GM21717 (cell line): ENCODE data around the gene CUEDC1.
"Not testable (repeated sequence)": the region's sequence is repeated elsewhere in the genome, so short reads cannot be mapped to it uniquely, and the experiment has no call there.

Source experiments
- ATAC-seq: cut with Tn5 transposase; IDR thresholded peaks from one replicate; pipeline ENCODE4 v1.9.1; 2021; ENCODE audit warnings: mild to moderate bottlenecking, moderate library complexity; ENCODE audit not compliant: unreplicated experiment

Gene CUEDC1

DNA sequence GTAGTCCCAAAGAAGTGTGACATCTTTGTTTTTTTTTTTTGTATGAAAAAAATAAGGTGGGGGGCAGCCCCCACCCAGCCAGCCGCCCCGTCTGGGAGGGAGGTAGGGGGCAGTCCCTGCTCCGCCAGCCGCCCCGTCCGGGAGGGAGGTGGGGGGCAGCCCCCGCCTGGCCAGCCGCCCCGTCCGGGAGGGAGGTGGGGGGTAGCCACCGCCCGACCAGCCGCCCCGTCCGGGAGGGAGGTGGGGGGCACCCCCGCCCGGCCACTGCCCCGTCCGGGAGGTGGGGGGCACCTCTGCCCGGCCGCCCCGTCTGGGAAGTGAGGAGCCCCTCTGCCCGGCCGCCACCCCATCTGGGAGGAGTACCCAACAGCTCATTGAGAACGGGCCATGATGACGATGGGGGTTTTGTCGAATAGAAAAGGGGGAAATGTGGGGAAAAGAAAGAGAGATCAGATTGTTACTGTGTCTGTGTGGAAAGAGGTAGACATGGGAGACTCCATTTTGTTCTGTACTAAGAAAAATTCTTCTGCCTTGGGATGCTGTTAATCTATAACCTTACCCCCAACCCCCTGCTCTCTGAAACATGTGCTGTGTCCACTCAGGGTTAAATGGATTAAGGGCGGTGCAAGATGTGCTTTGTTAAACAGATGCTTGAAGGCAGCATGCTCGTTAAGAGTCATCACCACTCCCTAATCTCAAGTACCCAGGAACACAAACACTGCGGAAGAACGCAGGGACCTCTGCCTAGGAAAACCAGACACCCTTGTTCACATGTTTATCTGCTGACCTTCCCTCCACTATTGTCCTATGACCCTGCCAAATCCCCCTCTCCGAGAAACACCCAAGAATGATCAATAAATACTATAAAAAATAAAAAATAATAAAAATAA, 108.9 kb downstream of the CUEDC1 start:
- ATAC-seq = not testable (repeated sequence)

DNA sequence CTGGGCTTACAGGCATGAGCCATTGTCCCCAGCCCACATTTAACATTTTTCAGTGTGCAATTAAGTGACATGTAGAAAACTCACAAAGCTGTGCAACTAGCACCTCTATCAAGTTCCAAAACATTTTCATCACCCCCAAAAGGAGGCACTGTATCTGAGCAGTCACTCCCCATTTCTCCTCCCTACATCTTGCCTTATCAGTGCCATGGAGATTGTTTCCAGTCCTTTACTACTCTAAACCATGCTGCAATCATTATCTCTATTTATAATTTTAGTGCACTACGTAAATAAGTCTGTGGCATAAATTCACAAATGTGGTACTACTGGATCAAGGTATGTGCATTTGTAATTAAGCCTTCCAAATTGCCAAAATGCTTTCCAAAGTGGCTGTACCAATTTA, 112.9 kb downstream of the CUEDC1 start:
- ATAC-seq = no peak

DNA sequence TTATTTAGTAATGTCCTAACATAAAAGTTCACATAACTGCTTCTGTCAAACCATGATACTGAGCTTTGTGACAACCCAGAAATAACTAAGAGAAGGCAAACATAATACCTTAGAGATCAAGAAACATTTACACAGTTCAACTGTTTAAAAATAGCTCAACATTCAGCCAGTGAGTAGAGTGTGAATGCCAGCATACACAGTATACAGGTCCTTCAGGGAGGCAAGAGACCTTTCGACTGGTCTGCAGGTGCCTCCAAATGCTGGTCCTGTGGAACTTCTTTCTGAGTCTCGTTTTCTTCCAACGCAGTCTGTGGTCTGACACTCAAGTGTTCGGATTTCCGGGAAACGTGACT, 115.7 kb downstream of the CUEDC1 start:
- ATAC-seq = no peak

DNA sequence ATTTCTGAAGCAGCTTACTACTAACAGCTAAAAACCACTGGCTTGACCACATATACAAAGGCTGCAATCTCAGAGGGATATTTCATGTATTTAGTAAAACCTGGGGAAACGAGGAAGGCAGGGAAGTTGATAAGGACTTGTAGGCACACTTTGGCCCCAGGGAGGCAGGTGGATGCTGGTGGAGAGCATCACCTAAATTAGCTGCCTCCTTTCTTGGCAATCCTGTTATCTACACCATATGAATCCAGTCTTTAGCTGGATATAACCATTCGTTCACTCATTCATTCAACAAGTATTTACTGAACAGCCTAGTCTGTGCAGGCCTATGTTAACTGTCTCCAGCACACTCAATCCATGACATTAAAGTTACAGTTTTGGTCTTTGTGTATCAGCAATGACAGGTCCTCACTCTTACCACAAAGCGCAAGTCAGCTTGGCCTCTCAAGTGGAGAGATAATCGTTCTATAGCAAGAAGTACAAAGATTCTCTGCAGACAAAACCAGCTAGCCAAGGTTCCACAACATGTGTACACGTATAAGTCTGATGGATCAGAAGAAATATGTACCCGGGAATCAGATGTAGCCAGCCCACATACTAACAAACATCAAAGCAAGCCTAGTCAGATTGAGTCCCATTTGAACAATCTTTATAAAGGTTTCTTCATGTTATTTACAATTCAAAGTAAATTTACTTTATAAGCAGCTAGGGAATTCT, 116.2 kb downstream of the CUEDC1 start:
- ATAC-seq = no peak

DNA sequence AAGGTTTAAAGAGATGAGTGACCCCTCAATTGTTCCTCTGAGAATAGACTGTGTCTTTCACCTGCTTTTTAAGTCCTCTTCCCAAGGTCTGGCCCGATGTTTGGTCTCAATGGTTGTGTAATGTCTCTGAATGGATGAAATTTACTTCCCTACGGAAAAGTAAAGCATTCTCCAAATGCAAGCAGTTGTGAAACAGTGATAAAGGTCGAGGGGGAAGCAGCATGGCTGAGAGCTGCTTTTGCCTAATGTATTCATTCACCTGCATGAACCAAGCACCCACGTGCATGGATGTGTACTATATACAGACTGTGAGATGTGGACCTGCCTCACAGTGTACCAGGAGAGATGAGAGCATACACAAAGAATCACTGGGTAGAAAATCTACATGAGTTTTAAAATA, 116.8 kb downstream of the CUEDC1 start:
- ATAC-seq = no peak

DNA sequence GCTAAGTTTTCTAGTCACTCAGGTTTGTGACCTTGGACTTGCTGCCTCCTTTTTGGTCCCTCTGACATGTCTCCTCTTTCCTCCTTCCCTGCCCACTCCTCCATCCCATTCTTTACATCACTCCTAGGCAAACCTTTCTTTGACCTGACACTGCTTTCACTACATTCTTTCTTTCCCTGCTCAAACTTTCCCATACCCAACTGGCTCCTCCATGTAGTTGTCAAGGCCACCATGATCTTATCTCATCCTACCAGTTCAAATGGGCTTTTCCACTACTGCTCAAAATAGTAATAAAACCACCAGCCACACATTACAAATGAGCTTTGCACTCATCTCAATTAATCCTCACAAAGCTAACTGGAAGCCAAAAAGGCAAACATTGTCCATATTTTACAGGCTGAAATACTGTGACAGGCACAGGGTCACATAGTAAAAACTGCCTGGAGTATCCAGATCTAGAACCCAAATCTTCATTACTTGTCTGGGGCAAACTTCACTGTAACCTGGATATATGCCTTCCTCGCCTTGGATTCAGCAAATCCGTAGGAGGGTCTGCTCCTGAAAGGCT, 119.8 kb downstream of the CUEDC1 start:
- ATAC-seq = no peak

DNA sequence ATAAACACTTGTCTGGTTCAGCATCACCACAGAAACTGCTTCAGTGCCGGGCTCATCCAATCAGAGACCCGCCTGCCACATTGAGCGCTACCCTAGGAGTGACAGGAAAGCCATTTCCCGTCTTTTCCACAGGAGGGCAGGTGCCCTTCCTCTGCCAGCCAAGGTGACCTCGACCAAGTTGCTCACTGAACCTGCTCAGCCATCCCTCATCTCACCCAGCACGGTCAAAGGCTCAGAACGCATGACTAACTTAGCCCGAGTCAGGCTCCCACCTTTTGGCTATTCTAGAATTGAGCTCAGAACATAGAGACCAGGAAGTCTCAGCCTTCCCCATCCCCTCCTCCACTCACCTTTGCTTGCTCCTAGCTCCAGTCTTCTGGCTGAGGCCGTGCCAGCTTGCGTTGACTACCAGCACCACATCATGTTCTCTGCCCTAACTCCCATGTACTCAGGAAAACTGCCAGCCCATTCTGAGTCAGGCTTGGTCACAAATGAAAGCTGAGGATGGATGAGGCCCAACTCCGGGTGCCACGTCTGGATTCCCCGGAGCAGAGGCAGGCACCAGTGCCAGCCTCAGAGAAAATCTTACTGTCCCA, 121.0 kb downstream of the CUEDC1 start:
- no peak for ATAC-seq

DNA sequence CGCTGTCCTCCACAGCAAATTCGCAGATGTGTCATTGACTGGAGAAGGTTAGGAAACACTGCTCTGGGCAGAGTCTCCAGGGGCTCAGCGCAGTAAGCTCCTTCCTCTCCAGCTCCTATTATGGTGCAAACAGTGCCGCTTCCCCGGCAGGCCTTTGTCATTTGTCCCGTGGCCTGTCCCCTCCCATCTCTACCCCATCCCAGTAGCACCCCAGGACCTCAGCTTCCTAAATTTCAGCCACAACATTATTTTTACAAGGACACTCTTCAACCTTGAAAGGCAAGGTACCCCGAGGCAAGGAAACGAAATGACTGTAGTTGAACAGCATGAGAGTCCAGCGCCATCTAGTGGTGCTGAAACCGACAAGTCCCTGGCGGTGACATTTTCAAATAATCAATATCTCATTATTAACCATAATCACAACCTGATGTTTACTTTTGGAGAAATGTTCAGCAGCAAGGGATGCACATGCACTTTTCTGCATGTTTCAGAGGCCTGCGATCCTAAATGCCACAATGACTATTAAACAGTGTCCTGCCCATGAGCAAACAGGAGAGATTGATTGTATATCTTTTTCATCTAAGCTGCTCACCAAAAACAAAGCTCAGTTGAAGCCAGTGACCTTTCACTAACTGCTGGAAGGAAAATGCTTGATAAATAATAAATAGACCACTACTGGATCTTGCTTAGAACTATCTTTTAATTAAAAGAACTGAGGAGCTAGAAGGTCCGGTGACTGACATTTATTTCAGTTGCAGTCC, 121.9 kb downstream of the CUEDC1 start:
- peak; percentile 64 for ATAC-seq

DNA sequence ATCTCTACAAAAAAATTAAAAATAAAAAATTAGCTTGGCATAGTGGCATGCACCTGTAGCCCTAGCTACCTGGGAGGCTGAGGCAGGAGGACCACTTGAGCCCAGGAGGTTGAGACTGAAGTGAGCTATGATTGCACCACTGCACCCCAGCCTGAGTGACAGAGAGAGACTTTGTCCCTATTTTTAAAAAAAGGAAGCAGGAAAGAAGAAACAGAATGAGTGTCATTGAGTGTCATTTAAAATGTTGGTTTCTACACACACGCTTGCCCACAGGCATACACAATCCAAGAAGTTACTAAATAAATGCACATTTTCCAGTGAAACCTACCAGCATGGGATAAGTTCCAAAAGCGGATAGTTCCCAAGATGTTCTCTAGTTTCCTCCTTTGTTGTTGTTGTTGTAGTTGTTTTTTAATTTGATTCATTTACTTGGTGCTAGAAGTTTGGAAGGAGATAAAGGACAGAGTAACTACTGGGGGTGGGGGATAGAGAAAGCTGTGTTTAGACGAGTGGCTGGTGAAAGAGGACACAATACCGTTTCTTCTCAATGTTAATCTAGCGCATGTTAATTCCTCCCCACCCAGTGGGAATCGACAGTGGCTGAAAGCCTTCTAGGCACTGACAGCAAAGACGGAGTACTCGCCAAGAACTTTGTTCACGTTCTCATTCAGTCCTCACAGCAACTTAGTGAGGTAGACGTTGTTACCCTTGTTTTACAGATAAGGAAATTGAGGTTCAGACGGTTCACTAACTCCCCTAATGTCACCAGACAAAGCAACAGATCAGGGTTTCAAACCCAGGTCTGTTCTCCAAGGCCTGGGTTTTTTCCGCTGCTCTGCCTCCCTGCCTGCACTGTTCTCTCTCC, 122.7 kb downstream of the CUEDC1 start:
- ATAC-seq = no peak

DNA sequence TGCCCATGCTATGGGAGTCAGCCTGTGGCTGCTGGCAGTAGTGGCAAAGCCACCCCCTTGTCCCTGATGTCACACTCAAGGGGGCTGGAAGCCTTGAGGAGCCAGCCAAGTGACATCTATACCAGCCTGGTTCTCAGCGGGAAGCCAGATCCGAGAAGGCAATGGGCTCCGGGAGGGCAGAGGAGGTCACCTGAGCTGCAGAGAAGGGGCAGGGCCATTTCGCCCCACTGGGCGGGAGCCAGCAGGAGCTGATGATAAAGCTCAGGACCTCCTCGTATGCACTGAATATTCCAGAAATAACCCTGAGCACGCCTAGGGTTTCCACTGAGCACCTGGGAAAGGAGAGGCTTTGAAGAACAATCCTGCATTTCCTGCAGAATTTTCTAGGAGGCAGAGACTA, 124.3 kb downstream of the CUEDC1 start:
- ATAC-seq = no peak

DNA sequence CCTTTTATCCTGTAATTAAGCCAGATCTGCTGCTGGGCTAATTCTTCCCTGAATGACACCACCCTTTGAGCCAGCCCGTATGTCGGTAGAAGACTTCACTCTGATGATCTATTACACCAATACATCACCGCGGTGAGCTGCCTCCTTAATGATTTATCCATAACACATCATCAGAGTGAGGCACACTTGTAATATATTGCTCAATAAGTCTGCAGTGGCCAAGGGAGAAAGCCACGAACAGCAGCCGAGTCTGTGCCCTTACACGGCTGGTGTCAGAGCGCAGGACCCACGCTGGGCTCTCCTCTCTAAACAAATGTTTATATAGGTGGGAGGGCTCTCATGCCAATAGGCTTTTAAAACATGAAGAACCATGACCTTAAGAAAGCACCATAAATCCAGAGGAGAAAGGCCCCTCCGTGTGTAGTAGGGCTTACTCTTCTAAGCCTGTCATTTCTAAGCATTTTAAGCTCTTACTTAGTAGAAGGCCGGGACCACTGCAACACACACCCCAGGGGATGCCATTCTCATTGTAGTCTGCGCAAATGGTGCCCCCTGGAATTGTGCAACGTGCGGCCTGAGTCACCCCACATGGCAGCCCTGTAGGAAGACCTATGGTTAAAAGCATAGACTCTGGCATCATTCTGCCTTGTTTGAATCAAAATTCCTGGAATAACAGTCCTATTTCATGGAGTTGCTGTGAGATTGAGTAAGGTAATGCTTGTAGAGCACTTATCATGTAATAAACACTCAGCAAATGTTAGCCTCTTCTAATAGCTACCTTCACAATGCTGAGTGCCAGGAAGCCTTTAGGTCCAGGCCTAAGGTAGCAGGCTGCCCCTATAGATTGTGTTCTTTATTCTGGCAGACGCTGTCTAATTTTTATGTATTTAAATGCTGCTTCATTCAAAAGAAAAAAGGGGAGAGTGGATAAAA, 131.5 kb downstream of the CUEDC1 start:
- no peak for ATAC-seq

DNA sequence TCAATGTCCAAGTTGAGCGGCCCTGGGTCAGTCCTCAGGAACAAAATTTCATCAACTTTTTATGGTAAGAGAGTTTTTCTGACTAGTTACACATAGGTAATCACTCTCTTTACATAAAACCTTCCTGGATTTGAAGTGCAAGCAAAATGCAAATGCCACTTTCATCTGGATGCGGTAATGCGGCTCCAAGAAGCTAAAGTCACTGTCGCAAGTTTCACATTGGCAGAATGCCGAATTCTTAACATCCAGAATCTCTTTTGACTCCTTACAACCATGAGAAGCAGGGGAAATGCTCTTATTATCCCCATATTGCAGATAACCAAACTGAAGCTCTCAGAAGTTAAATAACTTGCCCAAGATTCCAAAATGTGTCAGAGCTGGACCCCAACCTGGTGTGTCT, 135.3 kb downstream of the CUEDC1 start:
- ATAC-seq = no peak

DNA sequence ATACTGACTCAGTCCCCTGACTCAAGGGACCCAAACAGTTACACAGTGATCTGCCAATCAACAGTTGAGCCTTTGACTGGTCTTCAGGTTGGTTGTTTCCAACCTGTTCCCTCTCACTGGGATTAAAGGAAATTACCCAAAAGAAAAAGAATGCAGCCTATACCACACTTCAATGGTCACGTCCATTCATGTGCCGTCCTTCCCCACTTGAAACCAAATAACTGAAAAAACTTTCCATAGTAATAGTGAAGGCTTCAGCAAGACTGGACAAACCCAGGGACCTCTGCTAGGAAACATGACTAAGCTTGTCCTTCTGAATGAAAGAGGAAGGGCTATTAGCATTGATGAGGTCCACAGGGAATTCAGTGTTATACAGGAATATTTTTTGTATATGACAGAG, 135.9 kb downstream of the CUEDC1 start:
- ATAC-seq = no peak

DNA sequence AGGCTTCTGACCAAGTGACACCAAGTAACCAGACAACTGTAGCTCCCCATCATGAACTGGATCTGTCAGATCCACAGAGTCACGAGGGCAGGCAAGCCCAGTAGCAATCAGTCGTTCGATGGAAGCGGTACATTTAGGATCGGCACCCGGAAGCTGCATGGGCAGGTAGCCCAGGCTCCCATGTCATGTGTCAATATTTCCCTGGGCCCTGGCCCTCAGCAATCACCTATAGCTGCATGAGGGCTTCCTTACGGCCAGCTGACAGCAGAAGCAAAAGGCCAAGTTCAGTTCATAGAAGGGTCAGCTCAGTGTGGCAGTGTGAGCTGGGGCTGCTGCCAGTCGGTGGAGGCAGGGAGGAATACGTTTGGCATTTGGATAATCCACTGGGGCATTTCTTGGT, 137.1 kb downstream of the CUEDC1 start:
- no peak for ATAC-seq

DNA sequence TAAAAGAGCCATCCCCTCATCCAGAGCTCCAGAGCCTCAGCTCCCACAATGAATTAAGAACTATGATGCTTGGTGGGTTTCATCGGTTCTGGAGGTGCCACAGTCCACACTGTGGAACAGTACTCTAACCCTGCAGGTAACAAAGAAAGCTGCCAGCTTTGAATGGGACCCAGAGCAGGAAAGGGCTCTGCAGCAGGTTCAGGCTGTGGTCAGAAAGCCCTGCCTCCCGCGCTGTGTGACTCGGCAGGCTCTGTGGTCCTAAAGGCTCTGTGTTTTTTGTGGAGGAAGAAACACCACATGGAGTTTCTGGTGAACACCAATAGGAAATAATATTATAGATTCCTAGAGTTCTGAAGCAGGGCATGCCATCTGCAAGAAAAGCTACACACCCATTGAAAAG, 137.9 kb downstream of the CUEDC1 start:
- no peak for ATAC-seq

DNA sequence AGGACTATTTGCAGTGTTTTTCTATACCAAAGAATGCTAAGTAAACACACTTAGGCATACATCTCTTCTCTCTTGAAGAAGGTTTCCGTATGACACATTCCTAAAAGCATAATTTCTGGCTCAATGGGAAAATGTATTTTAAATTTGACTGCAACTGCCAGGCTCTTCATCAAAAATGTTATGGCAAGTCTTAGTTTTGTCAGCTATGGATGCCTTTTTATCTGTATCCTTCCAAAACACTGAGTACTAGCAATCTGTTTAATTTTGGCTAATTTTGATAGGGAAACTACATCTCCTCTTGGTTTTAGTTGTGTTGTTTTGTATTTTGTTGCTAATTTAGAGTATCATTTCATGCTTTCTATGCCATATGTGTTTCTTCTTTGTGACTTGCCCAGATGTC, 140.8 kb downstream of the CUEDC1 start:
- ATAC-seq = no peak

DNA sequence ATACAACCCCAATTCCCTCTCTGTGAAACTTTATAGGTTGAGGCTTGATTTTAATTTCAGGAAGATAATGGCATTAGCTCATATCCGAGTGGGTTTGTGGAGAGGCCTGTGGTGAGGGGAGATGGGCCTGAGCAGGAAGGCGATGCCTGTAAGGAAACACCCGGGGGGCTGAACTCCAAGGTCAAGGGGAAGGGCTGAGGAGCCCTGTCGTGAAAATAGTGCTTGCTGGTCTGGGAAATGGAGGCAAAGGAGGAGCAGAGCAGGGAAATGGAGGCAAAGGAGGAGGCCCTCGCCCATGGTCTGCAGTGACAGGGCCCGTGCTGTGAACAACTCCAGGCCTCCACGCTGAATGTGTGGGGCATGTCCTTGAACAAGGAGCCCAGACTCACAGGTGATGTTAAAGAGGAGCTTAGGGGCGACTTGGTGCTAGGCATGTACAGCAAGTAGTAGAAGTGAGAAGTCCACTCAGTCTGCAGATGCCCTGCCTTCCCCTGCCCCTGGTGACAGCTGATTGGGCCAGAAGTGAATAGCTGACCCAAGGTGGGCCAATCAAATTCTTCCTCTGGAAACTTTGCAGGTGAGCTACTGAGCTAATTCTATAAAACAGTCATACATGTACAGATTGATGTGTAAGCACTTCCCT, 143.5 kb downstream of the CUEDC1 start:
- ATAC-seq = no peak
